Lung (tissue), 12 donors: ENCODE measurements around the gene TNS4. TPM values are rescaled to one million over a fixed set of nuclear protein-coding genes. Genes with fewer than 3 reads are reported as not detected.
"Not testable (repeated sequence)": the region's sequence is repeated elsewhere in the genome, so short reads cannot be mapped to it uniquely, and the experiment has no call there.

Source experiments
- ATAC-seq: fragments of 200-7000 bp; cut with Tn5 transposase; one replicate; pipeline ENCODE4 v1.9.1; 2020; ENCODE audit warnings: moderate number of reproducible peaks; ENCODE audit not compliant: insufficient read depth, low FRiP score
- DNase-seq, 3 donors: peaks; one replicate each; pipeline ENCODE4 v3.0.0-alpha.2; 2013 to 2017
- H3K27ac ChIP-seq, 2 donors: one replicate each; pipeline ENCODE4 v1.5.1; 2013; ENCODE audit warnings: mild to moderate bottlenecking in 2 of 2, moderate library complexity in 2 of 2, control low read depth in 1 of 2, inconsistent platforms in 1 of 2, low read depth in 1 of 2, low read length in 1 of 2
- H3K27me3 ChIP-seq, 3 donors: one replicate each; pipeline ENCODE4 v1.5.1; 2013; ENCODE audit warnings: low read length in 2 of 3; ENCODE audit not compliant: control insufficient read depth in 3 of 3, insufficient read depth in 3 of 3
- H3K36me3 ChIP-seq, 4 donors: one replicate each; pipeline ENCODE4 v1.5.1; 2013; ENCODE audit warnings: low read length in 4 of 4, mild to moderate bottlenecking in 1 of 4, moderate library complexity in 1 of 4; ENCODE audit not compliant: control insufficient read depth in 4 of 4, insufficient read depth in 4 of 4
- H3K4me1 ChIP-seq, 5 donors: one replicate each; pipeline ENCODE4 v1.5.1; 2013; ENCODE audit warnings: low read length in 5 of 5, mild to moderate bottlenecking in 2 of 5, moderate library complexity in 1 of 5; ENCODE audit not compliant: control insufficient read depth in 5 of 5, insufficient read depth in 5 of 5
- H3K4me3 ChIP-seq: one replicate; pipeline ENCODE4 v1.5.1; 2013; ENCODE audit warnings: mild to moderate bottlenecking, control low read depth, moderate library complexity
- H3K9ac ChIP-seq, 2 donors: one replicate each; pipeline ENCODE4 v1.5.1; 2013; ENCODE audit warnings: low read length in 2 of 2, control low read depth in 1 of 2; ENCODE audit not compliant: insufficient read depth in 1 of 2
- H3K9me3 ChIP-seq, 4 donors: one replicate each; pipeline ENCODE4 v1.5.1; 2013; ENCODE audit warnings: low read length in 3 of 4, mild to moderate bottlenecking in 1 of 4, moderate library complexity in 1 of 4; ENCODE audit not compliant: control insufficient read depth in 4 of 4, insufficient read depth in 3 of 4
- CTCF ChIP-seq: IDR thresholded peaks from 2 replicates; pipeline ENCODE4 v1.5.1; 2012; ENCODE audit warnings: mild to moderate bottlenecking; ENCODE audit errors: control extremely low read depth, extremely low read depth
- WGBS, 2 donors: extraction: QIAGEN DNeasy Blood & Tissue Kit; methylation state at CpG; one replicate each; pipeline ENCODE4 v1.1.7; 2013; 5-methylcytosine and 5-hydroxymethylcytosine counted together
- polyA plus RNA-seq, 2 donors: library from polyadenylated mRNA; stranded (reverse); fragments of 200-250 nt; gene quantifications; one replicate each; pipeline ENCODE4 v1.2.1, GENCODE V29; 2013
- total RNA-seq, 2 donors: library from RNA; depleted of rRNA in 1 of 2; stranded (reverse); fragments of >200 nt in 1 of 2; gene quantifications; one replicate each; pipeline ENCODE4 v1.2.1, GENCODE V29; 2014 to 2021
- donor health status: control.
- donor health status: control.
- donor health status: Bipolar disorder and iron deficiency.
- donor health status: healthy.
- donor health status: DM: yes; HTN: yes; CAD: no.

TNS4 gene
- total and polyA plus RNA-seq, 4 donors, result 0.17 to 6.8 (median 2.2) TPM

- TF ChIP-seq CTCF, result no peak
- ATAC-seq (no peak), DNase-seq (no peak)
- Histone ChIP-seq H3K27ac (peak overlapping the region in 1 of 2 donors; percentile 88), H3K9ac (peak overlapping the region in 1 of 2 donors; percentile 51), H3K9me3 (no peaks in the 10 kb centered on the region), H3K4me3 (no peak overlapping the region), H3K4me1 (peaks cover 0 to 40% (median 38%) of the 10 kb centered on the region in 5 donors), H3K36me3 (no peaks in the 10 kb centered on the region), H3K27me3 (no peaks in the 10 kb centered on the region)
- 89 to 95% methylated on average over 9 of the region's 9 CpGs for WGBS, 2 donors
Measured at GRCh38 chr17:40548491-40548981, 47.1 kb upstream of the TNS4 start.

- 78 to 88% methylated on average over 2 of the region's 2 CpGs for WGBS, 2 donors
- H3K4me1 ChIP-seq, result peaks cover 0 to 44% (median 36%) of the 10 kb centered on the region in 5 donors
Measured at GRCh38 chr17:40547785-40548478, 46.5 kb upstream of the TNS4 start.

GRCh38 chr17:40547079-40547784 is 45.8 kb upstream of the TNS4 start:
- Histone ChIP-seq H3K4me1 (peaks cover 0 to 48% (median 38%) of the 10 kb centered on the region in 5 donors), H3K27me3 (no peaks in the 10 kb centered on the region), H3K9ac (no peak overlapping the region), H3K4me3 (no peak overlapping the region), H3K9me3 (no peaks in the 10 kb centered on the region), H3K27ac (peak overlapping the region in 1 of 2 donors; percentile 50), H3K36me3 (no peaks in the 10 kb centered on the region)
- no peak for ATAC-seq
- peak in 2 of 3 donors; percentile 18 to 50 for DNase-seq
- 44 to 60% methylated on average over 11 of the region's 11 CpGs for WGBS, 2 donors
- no peak for TF ChIP-seq CTCF

More at GRCh38 chr17:40547785-40548478, 46.5 kb upstream of the TNS4 start:
- ATAC-seq (no peak), DNase-seq (no peak)
- no peak for TF ChIP-seq CTCF
- H3K9me3 ChIP-seq, result no peaks in the 10 kb centered on the region
- H3K27me3 ChIP-seq, result no peaks in the 10 kb centered on the region
- no peak overlapping the region for H3K4me3 ChIP-seq
- H3K9ac ChIP-seq, result no peak overlapping the region
- peak overlapping the region in 1 of 2 donors; percentile 50 for H3K27ac ChIP-seq
- no peaks in the 10 kb centered on the region for H3K36me3 ChIP-seq

- WGBS, 2 donors, result 92 to 94% methylated on average over 4 of the region's 4 CpGs
- H3K4me3 ChIP-seq, H3K27ac ChIP-seq, ATAC-seq, H3K36me3 ChIP-seq, H3K9ac ChIP-seq, H3K27me3 ChIP-seq, DNase-seq, H3K9me3 ChIP-seq: not testable (repeated sequence)
- peaks cover 0 to 48% (median 38%) of the 10 kb centered on the region in 5 donors for H3K4me1 ChIP-seq
Measured at GRCh38 chr17:40546497-40546896, 45.1 kb upstream of the TNS4 start.
